Vagina (tissue), 2 donors: ENCODE data around the gene C10orf120. TPM values are rescaled to one million over a fixed set of nuclear protein-coding genes. Genes with fewer than 3 reads are reported as not detected.

Experiments
- DNase-seq, 2 donors: peaks; one replicate each; pipeline ENCODE4 v3.0.0-alpha.2; 2017; ENCODE audit errors: extremely low spot score in 2 of 2
- H3K27ac ChIP-seq: fragments of 200-600 bp; sonication (generic); one replicate; pipeline ENCODE4 v1.5.1; 2019
- H3K27me3 ChIP-seq: fragments of 200-600 bp; sonication (generic); one replicate; pipeline ENCODE4 v1.5.1; 2019
- H3K36me3 ChIP-seq, 2 donors: fragments of 200-600 bp; sonication (generic); one replicate each; pipeline ENCODE4 v1.5.1; 2017 to 2019
- H3K4me1 ChIP-seq: fragments of 200-600 bp; sonication (generic); one replicate; pipeline ENCODE4 v1.5.1; 2019
- H3K4me3 ChIP-seq, 2 donors: fragments of 200-600 bp; sonication (generic); 1 replicate in 1 of 2; 2 replicates in 1 of 2; pipeline ENCODE4 v1.5.1; 2016 to 2019
- H3K9me3 ChIP-seq: fragments of 200-600 bp; sonication (generic); one replicate; pipeline ENCODE4 v1.5.1; 2019
- CTCF ChIP-seq, 3 experiments: fragments of 450-650 bp in 2 of 3; fragments of 200-600 bp in 1 of 3; sonication (generic) in 1 of 3; IDR thresholded peaks; one replicate each; pipeline ENCODE4 v1.5.1; 2017 to 2019; ENCODE audit warnings: antibody characterized with exemption in 3 of 3, mild to moderate bottlenecking in 2 of 3, moderate library complexity in 2 of 3
- POLR2A ChIP-seq, 2 donors: fragments of 450-650 bp; IDR thresholded peaks; one replicate each; pipeline ENCODE4 v1.6.1; 2017; ENCODE audit warnings: antibody characterized with exemption in 2 of 2, mild to moderate bottlenecking in 2 of 2, moderate library complexity in 2 of 2
- POLR2AphosphoS5 ChIP-seq, 2 donors: sonication (generic); formaldehyde crosslinking; IDR thresholded peaks; one replicate each; pipeline ENCODE4 v1.9.0; 2017; ENCODE audit warnings: antibody characterized with exemption in 2 of 2, mild to moderate bottlenecking in 2 of 2, low read depth in 1 of 2; ENCODE audit not compliant: insufficient read depth in 1 of 2
- intact Hi-C: fragments of 100-400 bp; cut with DNase I; formaldehyde crosslinking; loops from one replicate; pipeline ENCODE4 v1.15.1; 2023
- total RNA-seq: library from RNA; depleted of rRNA; stranded (reverse); fragments of >200 nt; gene quantifications from one replicate; pipeline ENCODE4 v1.2.3, GENCODE V29; 2016

C10orf120 gene
- total RNA-seq, 1 donor from 2014 or later: not detected

- H3K27ac ChIP-seq: no peak overlapping the region
- no peaks in the 10 kb centered on the region for H3K4me1 ChIP-seq
- intact Hi-C loops: no loop called here
- DNase-seq: no peak
- H3K27me3 ChIP-seq: no peaks in the 10 kb centered on the region
- H3K36me3 ChIP-seq: no peaks in the 10 kb centered on the region
- no peaks in the 10 kb centered on the region for H3K9me3 ChIP-seq
- no peak overlapping the region for H3K4me3 ChIP-seq
- no peak for TF ChIP-seq POLR2A (IDR thresholded peaks at IDR 0.05)
- TF ChIP-seq CTCF (IDR thresholded peaks at IDR 0.05): no peak
- no peak for TF ChIP-seq POLR2AphosphoS5 (IDR thresholded peaks at IDR 0.05; ENCODE audit: insufficient read depth in 1 of 2, low read depth in 1 of 2)
Observed at GRCh38 chr10:122671355-122671754, 28.3 kb downstream of the C10orf120 start.

- no peaks in the 10 kb centered on the region for H3K27me3 ChIP-seq
- intact Hi-C loops: no loop called here
- H3K9me3 ChIP-seq: no peaks in the 10 kb centered on the region
- no peak overlapping the region for H3K27ac ChIP-seq
- TF ChIP-seq POLR2A (IDR thresholded peaks at IDR 0.05) (no peak), CTCF (IDR thresholded peaks at IDR 0.05) (no peak), POLR2AphosphoS5 (IDR thresholded peaks at IDR 0.05; ENCODE audit: insufficient read depth in 1 of 2, low read depth in 1 of 2) (no peak)
- H3K36me3 ChIP-seq: no peaks in the 10 kb centered on the region
- no peaks in the 10 kb centered on the region for H3K4me1 ChIP-seq
- no peak for DNase-seq
- no peak overlapping the region for H3K4me3 ChIP-seq
Observed at GRCh38 chr10:122669842-122670241, 29.8 kb downstream of the C10orf120 start.

GRCh38 chr10:122669045-122669444, 30.6 kb downstream of the C10orf120 start:
- H3K27me3 ChIP-seq: no peaks in the 10 kb centered on the region
- H3K27ac ChIP-seq: no peak overlapping the region
- H3K9me3 ChIP-seq: no peaks in the 10 kb centered on the region
- TF ChIP-seq POLR2AphosphoS5 (IDR thresholded peaks at IDR 0.05; ENCODE audit: insufficient read depth in 1 of 2, low read depth in 1 of 2) (no peak), POLR2A (IDR thresholded peaks at IDR 0.05) (no peak), CTCF (IDR thresholded peaks at IDR 0.05) (no peak)
- no peak overlapping the region for H3K4me3 ChIP-seq
- H3K4me1 ChIP-seq: no peaks in the 10 kb centered on the region
- H3K36me3 ChIP-seq: no peaks in the 10 kb centered on the region
- intact Hi-C loops: no loop called here
- no peak for DNase-seq

- H3K9me3 ChIP-seq: no peaks in the 10 kb centered on the region
- no peak for DNase-seq
Observed at GRCh38 chr10:122665946-122666345, 33.7 kb downstream of the C10orf120 start.

More at GRCh38 chr10:122665946-122666345, 33.7 kb downstream of the C10orf120 start:
- intact Hi-C loops: no loop called here
- TF ChIP-seq POLR2AphosphoS5 (IDR thresholded peaks at IDR 0.05; ENCODE audit: insufficient read depth in 1 of 2, low read depth in 1 of 2) (no peak), CTCF (IDR thresholded peaks at IDR 0.05) (no peak), POLR2A (IDR thresholded peaks at IDR 0.05) (no peak)
- no peaks in the 10 kb centered on the region for H3K4me1 ChIP-seq
- no peaks in the 10 kb centered on the region for H3K27me3 ChIP-seq
- no peak overlapping the region for H3K27ac ChIP-seq
- H3K36me3 ChIP-seq: no peaks in the 10 kb centered on the region
- no peak overlapping the region for H3K4me3 ChIP-seq
